ENCODE results near the gene GPR55. TPM values are rescaled to one million over a fixed set of nuclear protein-coding genes. Genes with fewer than 3 reads are reported as not detected.

Gene GPR55
- total and polyA plus RNA-seq, 10 donors, result 0.86 to 6.8 (median 3.1) TPM

GRCh38 chr2:230939691-230940470 is 14.8 kb upstream of the GPR55 start:
- TF ChIP-seq POLR2AphosphoS5 (IDR thresholded peaks at IDR 0.05) (no peak), CTCF (IDR thresholded peaks at IDR 0.05 in 8 of 11, conservative IDR thresholded peaks at IDR 0.05 in 3 of 11) (no peak), POLR2A (IDR thresholded peaks at IDR 0.05) (no peak)
- H3K27me3 ChIP-seq (replicated peaks in 1 of 7), result peaks cover 0 to 12% (median 0%) of the 10 kb centered on the region in 7 donors
- no peaks in the 10 kb centered on the region for H3K36me3 ChIP-seq
- intact Hi-C loops (cut with DNase I; ENCODE audit: low total_unique reads), result no loop called here
- H3K27ac ChIP-seq, result no peak overlapping the region
- no peak overlapping the region for H3K4me3 ChIP-seq
- peaks cover 0 to 36% (median 25%) of the 10 kb centered on the region in 8 donors for H3K9me3 ChIP-seq
- DNase-seq, result peak; percentile 52
- H3K4me1 ChIP-seq, result peaks cover 0 to 17% (median 7%) of the 10 kb centered on the region in 6 donors
- 84 to 88% (median 87%) methylated on average over 14 to 18 of the region's 18 CpGs for WGBS, 5 donors

GRCh38 chr2:230939066-230939591 is 14.1 kb upstream of the GPR55 start:
- H3K4me1 ChIP-seq, result peaks cover 0 to 13% (median 7%) of the 10 kb centered on the region in 6 donors
- 81 to 98% (median 95%) methylated on average over 4 to 7 of the region's 7 CpGs for WGBS, 5 donors
- no peak for DNase-seq
- TF ChIP-seq CTCF (IDR thresholded peaks at IDR 0.05 in 8 of 11, conservative IDR thresholded peaks at IDR 0.05 in 3 of 11) (no peak), POLR2AphosphoS5 (IDR thresholded peaks at IDR 0.05) (no peak), POLR2A (IDR thresholded peaks at IDR 0.05) (no peak)
- H3K4me3 ChIP-seq, result no peak overlapping the region
- no peaks in the 10 kb centered on the region for H3K36me3 ChIP-seq
- peaks cover 0 to 20% (median 0%) of the 10 kb centered on the region in 7 donors for H3K27me3 ChIP-seq (replicated peaks in 1 of 7)
- H3K27ac ChIP-seq, result no peak overlapping the region
- H3K9me3 ChIP-seq, result peaks cover 0 to 36% (median 25%) of the 10 kb centered on the region in 8 donors
- intact Hi-C loops (cut with DNase I; ENCODE audit: low total_unique reads), result no loop called here

DNA sequence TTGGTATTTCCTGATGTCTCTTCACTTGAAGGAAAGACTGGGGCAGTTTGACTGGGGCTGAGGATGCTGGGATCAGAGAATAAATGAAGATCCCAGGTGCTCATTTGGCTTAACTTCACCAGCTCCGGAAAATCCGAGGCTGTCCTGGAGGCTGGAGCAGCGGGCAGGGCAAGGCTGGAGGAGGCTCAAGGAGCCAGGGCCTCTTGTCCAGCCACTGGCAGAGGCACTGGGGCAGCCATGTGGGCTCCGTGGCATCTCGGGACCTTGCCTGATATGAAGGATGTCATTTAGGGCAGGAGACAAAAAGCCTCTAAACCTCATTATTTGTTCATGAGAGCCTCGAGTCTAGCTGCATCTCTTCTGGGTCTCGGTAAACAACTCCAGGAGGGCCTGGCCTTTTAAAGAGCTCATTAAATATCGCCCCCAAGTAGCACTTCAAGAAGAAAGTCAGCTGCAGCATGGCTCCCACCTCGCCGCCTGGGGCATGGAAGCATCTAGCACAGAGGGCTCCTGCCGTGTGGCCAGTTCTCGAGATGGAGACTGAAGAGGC is 13.5 kb upstream of the GPR55 start:
- 83 to 94% (median 90%) methylated on average over 10 to 12 of the region's 12 CpGs for WGBS, 5 donors
- no peaks in the 10 kb centered on the region for H3K36me3 ChIP-seq
- H3K9me3 ChIP-seq, result peaks cover 0 to 36% (median 25%) of the 10 kb centered on the region in 8 donors
- intact Hi-C loops (cut with DNase I; ENCODE audit: low total_unique reads), result no loop called here
- no peak overlapping the region for H3K27ac ChIP-seq
- H3K4me1 ChIP-seq, result peaks cover 0 to 10% (median 4%) of the 10 kb centered on the region in 6 donors
- DNase-seq, result no peak
- peaks cover 0 to 25% (median 0%) of the 10 kb centered on the region in 7 donors for H3K27me3 ChIP-seq (replicated peaks in 1 of 7)
- TF ChIP-seq POLR2AphosphoS5 (IDR thresholded peaks at IDR 0.05) (no peak), POLR2A (IDR thresholded peaks at IDR 0.05) (no peak), CTCF (IDR thresholded peaks at IDR 0.05 in 8 of 11, conservative IDR thresholded peaks at IDR 0.05 in 3 of 11) (no peak)
- H3K4me3 ChIP-seq, result no peak overlapping the region

GRCh38 chr2:230938098-230938497 is 13.1 kb upstream of the GPR55 start:
- H3K4me3 ChIP-seq, result no peak overlapping the region

More at GRCh38 chr2:230938098-230938497, 13.1 kb upstream of the GPR55 start:
- no peak for DNase-seq
- WGBS, 5 donors, result 73 to 93% (median 80%) methylated on average over 3 of the region's 3 CpGs
- H3K36me3 ChIP-seq, result no peaks in the 10 kb centered on the region
- H3K9me3 ChIP-seq, result peaks cover 0 to 36% (median 25%) of the 10 kb centered on the region in 8 donors
- intact Hi-C loops (cut with DNase I; ENCODE audit: low total_unique reads), result no loop called here
- H3K4me1 ChIP-seq, result peaks cover 0 to 10% (median 0%) of the 10 kb centered on the region in 6 donors
- no peak for TF ChIP-seq POLR2AphosphoS5 (IDR thresholded peaks at IDR 0.05)
- TF ChIP-seq CTCF (IDR thresholded peaks at IDR 0.05 in 8 of 11, conservative IDR thresholded peaks at IDR 0.05 in 3 of 11), result no peak
- TF ChIP-seq POLR2A (IDR thresholded peaks at IDR 0.05), result no peak
- peaks cover 0 to 26% (median 0%) of the 10 kb centered on the region in 7 donors for H3K27me3 ChIP-seq (replicated peaks in 1 of 7)
- H3K27ac ChIP-seq, result no peak overlapping the region
